Measurements from ENCODE around the gene GNAI3.

GRCh38 chr1:109639063-109639840 lies 90.8 kb downstream of the GNAI3 start:
- no peak for TF ChIP-seq POLR2A (IDR thresholded peaks at IDR 0.05)
- TF ChIP-seq, protein P1, sequence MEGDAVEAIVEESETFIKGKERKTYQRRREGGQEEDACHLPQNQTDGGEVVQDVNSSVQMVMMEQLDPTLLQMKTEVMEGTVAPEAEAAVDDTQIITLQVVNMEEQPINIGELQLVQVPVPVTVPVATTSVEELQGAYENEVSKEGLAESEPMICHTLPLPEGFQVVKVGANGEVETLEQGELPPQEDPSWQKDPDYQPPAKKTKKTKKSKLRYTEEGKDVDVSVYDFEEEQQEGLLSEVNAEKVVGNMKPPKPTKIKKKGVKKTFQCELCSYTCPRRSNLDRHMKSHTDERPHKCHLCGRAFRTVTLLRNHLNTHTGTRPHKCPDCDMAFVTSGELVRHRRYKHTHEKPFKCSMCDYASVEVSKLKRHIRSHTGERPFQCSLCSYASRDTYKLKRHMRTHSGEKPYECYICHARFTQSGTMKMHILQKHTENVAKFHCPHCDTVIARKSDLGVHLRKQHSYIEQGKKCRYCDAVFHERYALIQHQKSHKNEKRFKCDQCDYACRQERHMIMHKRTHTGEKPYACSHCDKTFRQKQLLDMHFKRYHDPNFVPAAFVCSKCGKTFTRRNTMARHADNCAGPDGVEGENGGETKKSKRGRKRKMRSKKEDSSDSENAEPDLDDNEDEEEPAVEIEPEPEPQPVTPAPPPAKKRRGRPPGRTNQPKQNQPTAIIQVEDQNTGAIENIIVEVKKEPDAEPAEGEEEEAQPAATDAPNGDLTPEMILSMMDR (IDR thresholded peaks at IDR 0.05) = no peak
